ENCODE results near the gene STK38.
"Not testable (repeated sequence)": the region's sequence is repeated elsewhere in the genome, so short reads cannot be mapped to it uniquely, and the experiment has no call there.

STK38 gene

DNA sequence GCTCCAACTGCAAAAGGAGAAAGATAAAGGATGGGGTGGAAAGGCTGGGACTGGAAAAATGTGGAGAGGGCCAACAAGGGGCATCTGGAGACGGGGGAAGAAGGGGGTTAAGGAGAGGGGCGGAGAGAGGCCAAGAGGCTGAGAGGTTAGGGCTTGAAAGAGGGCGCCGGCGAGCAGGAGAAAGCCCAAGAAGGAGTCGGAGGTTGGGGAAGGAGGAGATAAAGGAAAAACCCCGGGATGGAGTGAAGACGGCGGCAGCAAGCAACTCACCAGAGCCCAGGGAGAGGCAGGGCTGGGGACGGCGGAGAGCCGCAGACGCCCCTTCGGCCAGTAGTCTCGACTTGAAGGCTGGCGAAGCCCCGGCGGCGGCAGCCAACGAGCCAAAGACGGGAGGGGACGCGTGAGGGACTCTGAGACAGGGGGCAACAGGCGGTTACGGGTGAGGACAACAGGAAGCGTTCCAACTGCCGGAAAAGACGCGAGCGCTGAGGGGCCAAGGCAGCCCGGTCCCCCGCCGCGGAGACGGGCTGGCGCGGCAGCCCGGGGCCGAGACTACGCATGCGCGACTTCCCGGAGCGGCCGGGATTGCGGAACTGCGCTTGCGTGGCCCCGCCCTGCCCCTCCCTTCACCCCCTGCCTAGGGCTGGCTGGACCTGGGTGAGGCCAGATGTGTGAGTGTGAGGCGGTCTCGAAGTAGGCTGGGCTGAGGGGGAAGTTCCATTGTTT, at the start of gene STK38:
STK38 (minus strand) TSS at position 560 of the 726 bp plus-strand sequence. CDS start 7,277 bp downstream, outside the sequence.
- Mint-ChIP-seq H3K27me3 (no peaks in the 10 kb centered on the region), H3K27ac (peak within 1 kb of the TSS; percentile 99), H3K4me1 (ENCODE audit: low read depth) (peaks cover 53% of the 10 kb centered on the region), H3K4me3 (peak within 1 kb of the TSS; percentile 99), H3K36me3 (ENCODE audit: low read depth) (peaks cover 12% of the 10 kb centered on the region), H3K9me3 (no peaks in the 10 kb centered on the region)

DNA sequence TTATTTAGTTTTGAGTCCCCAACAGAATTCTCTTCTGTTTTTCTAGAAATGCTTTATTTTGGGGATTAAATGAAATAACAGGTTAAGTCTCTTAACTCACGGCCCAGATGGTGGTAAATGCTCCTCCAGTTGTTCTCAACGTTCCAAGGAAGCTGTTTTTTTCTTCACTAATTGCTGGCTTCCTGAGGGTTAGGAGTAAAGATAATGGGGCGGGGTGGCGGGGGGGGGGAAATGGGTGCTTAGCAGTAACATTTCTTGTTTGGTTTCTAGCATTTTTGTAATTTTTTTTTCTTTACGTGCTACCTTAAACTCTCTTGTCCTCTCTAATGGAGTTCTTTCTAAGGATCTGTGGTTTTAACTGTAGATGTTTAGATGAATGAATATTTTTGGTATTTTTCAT, 49.1 kb upstream of the STK38 start:
- H3K27me3 Mint-ChIP-seq, result no peaks in the 10 kb centered on the region
- H3K4me3 Mint-ChIP-seq, result peak overlapping the region; percentile 96
- peaks cover 70% of the 10 kb centered on the region for H3K4me1 Mint-ChIP-seq (ENCODE audit: low read depth)
- H3K36me3 Mint-ChIP-seq (ENCODE audit: low read depth), result peaks cover 74% of the 10 kb centered on the region
- H3K27ac Mint-ChIP-seq, result peak overlapping the region; percentile 99
- H3K9me3 Mint-ChIP-seq, result no peaks in the 10 kb centered on the region

DNA sequence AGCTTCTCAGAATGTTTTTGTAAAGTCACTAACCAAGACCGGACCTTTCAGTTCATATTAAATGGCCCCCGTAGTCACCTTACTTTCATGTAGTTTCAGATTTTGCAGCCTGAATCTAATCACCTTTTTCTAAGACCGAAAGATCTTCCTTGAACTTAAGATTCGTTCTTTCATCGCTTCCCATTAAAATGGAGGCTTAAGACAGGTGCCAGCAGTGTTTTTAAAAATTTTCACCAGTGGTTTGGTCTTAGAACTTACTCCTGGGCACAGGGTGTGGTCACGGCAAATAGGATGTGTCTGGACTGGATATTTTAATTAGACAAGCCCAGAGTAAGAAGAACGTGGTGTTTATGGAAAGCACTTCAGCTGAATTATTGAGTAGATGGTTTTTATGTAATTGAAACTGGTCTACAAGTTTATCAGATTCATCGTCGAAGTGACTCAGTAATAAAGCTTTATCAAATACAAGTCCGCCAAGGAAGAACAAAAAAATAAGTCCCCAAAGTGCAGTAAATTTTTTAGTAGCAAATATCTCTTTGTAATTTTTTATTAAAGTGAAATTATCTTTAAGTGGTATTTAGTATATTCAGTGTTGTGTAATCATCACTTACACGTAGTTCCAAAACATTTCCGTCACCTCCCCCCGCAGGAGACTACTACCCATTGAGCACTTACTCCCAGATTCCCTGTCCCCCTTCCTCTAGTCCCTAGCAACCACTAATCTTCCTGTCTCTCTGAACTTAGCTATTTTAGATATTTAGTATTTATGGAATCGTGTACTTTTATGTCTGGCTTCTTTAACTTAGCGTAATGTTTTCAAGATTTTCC, 47.8 kb upstream of the STK38 start:
- H3K9me3 Mint-ChIP-seq, result no peaks in the 10 kb centered on the region
- H3K27me3 Mint-ChIP-seq, result no peaks in the 10 kb centered on the region
- peak overlapping the region; percentile 96 for H3K4me3 Mint-ChIP-seq
- H3K36me3 Mint-ChIP-seq (ENCODE audit: low read depth), result peaks cover 61% of the 10 kb centered on the region
- H3K4me1 Mint-ChIP-seq (ENCODE audit: low read depth), result peaks cover 61% of the 10 kb centered on the region
- H3K27ac Mint-ChIP-seq, result peak overlapping the region; percentile 99

DNA sequence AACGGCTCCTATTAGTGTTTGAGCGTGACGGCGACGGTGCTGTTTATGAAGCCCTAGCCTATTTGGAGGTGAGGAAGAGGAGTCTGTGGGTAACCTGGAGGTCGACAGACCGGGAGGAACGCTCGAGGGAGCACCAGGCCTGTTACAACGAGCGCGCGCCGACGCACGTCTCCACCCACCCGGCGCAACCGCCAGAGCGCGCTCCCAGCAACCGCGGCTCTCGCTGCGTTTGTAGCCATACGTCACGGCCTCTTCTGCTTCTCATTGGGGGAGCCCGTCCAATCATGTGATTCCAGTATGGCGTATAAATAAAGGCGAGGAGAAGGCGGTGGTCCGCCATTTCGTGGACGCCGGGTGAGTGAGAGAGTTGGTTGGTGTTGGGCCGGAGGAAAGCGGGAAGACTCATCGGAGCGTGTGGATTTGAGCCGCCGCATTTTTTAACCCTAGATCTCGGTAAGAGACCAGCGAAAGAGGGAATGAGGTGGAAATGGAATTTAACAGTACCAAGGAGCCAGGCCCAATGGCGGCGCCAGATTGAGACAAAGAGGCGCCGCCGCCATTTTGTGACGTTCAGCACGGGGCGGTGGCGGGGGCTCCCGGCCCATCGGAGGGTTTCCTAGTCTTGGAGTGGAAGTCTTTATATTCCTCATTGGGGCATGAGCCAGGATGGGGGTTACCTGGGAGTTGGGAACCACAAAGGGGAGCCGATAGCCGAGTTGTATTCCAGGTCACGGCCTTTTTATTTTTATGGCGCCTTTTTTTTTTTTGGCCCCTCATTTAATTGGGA, 46.9 kb upstream of the STK38 start, which contains the start of gene SRSF3:
SRSF3 (plus strand) TSS at position 334 of the 787 bp plus-strand sequence. CDS start 2,401 bp downstream, outside the sequence.
- H3K4me1 Mint-ChIP-seq (ENCODE audit: low read depth), result peaks cover 53% of the 10 kb centered on the region
- peak within 1 kb of the TSS; percentile 99 for H3K27ac Mint-ChIP-seq
- H3K27me3 Mint-ChIP-seq, result no peaks in the 10 kb centered on the region
- H3K36me3 Mint-ChIP-seq (ENCODE audit: low read depth), result peaks cover 53% of the 10 kb centered on the region
- H3K4me3 Mint-ChIP-seq, result peak within 1 kb of the TSS; percentile 96
- H3K9me3 Mint-ChIP-seq, result no peaks in the 10 kb centered on the region

DNA sequence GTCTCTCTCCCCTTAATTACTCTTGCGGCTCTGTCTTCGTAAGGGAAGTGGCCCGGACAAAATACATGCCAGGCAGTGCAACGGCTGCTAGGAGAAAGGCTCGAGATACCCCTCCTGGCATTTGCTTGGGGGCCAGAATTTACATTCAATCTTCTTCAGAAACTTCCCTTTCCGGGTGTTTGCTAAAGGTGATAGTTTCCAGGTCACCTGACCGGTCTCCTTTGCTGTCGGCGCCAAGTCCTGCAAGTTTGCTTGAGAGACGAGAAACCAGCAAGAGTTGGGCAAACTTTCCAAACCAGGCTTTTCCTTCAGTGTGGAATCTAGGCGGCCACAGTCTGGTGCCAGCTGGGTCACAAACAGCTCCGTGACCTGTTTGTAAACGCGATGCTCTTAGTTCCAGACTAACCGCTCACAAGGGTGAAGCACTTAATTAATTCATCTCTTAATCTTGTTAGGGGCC, 46.3 kb upstream of the STK38 start:
- Mint-ChIP-seq H3K27ac (peak overlapping the region; percentile 99), H3K27me3 (no peaks in the 10 kb centered on the region), H3K9me3 (no peaks in the 10 kb centered on the region), H3K36me3 (ENCODE audit: low read depth) (peaks cover 47% of the 10 kb centered on the region), H3K4me1 (ENCODE audit: low read depth) (peaks cover 47% of the 10 kb centered on the region), H3K4me3 (peak overlapping the region; percentile 96)

DNA sequence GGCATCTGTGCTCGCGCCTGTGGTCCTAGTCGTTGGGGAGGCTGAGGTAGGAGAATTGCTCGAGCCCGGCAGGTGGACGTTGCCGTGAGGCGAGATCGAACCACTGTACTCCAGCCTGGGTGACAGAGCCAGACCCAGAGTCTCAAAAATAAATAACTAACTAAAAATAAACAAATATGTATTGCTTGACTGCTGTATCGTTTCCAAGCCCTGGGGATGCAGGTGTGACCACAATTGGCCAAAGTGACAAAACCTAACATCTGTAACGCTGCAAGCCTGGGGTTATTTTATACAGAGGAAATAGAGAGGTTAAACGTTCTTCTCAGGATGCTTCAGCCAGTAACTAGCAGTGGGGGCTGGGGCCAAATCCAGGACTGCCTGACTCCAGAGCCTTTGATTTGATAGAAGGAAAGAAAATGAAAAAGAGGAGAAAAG, 45.0 kb upstream of the STK38 start:
- Mint-ChIP-seq H3K9me3 (no peaks in the 10 kb centered on the region), H3K4me1 (ENCODE audit: low read depth) (peaks cover 34% of the 10 kb centered on the region), H3K27me3 (no peaks in the 10 kb centered on the region), H3K27ac (peak overlapping the region; percentile 94), H3K36me3 (ENCODE audit: low read depth) (peaks cover 33% of the 10 kb centered on the region), H3K4me3 (peak overlapping the region; percentile 78)

DNA sequence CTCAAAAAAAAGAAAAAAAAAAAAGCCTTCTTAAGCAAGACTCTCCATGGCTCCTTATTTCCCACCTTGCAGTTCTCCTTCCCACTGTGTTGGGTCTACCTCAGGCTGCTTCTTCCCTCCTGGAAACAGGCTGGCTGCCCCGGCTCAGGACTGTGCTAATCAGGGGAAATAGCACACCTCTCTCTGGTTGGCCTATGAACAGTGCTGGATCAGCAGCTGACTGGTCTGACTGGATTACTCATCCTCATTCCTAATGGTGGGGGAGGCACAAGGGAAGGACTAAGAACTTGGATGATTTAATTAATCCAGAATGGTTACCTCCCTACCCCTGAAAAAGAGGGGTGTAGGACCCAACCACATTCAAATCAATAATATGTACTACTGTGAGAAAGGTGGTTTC, 43.0 kb upstream of the STK38 start:
- H3K9me3 Mint-ChIP-seq, result no peaks in the 10 kb centered on the region
- H3K36me3 Mint-ChIP-seq (ENCODE audit: low read depth), result peaks cover 13% of the 10 kb centered on the region
- no peak overlapping the region for H3K27ac Mint-ChIP-seq
- H3K4me1 Mint-ChIP-seq (ENCODE audit: low read depth), result peaks cover 30% of the 10 kb centered on the region
- no peaks in the 10 kb centered on the region for H3K27me3 Mint-ChIP-seq
- H3K4me3 Mint-ChIP-seq, result no peak overlapping the region

DNA sequence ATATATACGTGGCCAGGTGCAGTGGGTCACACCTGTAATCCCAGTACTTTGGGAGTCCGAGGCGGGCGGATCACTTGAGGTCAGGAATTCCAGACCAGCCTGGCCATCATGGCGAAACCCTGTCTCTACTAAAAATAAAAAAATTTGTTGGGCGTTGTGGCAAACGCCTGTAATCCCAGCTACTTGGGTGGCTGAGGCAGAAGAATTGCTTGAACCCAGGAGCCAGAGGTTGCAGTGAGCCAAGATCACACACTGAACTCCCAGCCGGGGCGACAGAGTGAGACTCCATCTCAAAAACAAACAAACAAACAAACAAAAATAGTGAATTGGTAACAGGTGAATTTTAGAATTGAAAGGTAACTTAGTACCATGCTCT, 41.7 kb upstream of the STK38 start:
- peaks cover 26% of the 10 kb centered on the region for H3K4me1 Mint-ChIP-seq (ENCODE audit: low read depth)
- H3K9me3 Mint-ChIP-seq; H3K27ac Mint-ChIP-seq; H3K4me3 Mint-ChIP-seq; H3K27me3 Mint-ChIP-seq; H3K36me3 Mint-ChIP-seq (ENCODE audit: low read depth): not testable (repeated sequence)

DNA sequence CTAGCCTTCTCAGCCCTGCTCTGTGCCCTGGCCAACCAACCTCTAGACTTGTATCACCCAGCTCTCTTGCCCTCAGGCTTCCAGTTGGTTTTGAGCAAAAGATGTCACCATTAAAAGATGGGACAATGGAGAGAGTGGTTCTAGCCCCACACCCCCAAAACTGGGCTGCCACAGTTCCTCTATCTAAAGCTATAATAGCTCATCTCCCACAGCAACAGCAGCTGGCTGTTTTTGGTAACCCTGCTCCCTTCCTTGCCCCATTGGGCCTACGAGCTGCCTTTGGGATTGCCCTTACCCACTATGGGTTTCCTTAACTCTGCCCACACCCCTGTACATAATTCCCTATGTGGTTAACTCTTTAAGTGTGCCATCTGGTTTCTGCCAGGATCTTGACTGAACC, 39.3 kb upstream of the STK38 start:
- Mint-ChIP-seq H3K36me3 (ENCODE audit: low read depth) (no peaks in the 10 kb centered on the region), H3K4me1 (ENCODE audit: low read depth) (peaks cover 7% of the 10 kb centered on the region), H3K9me3 (no peaks in the 10 kb centered on the region), H3K27ac (no peak overlapping the region), H3K4me3 (no peak overlapping the region), H3K27me3 (no peaks in the 10 kb centered on the region)

DNA sequence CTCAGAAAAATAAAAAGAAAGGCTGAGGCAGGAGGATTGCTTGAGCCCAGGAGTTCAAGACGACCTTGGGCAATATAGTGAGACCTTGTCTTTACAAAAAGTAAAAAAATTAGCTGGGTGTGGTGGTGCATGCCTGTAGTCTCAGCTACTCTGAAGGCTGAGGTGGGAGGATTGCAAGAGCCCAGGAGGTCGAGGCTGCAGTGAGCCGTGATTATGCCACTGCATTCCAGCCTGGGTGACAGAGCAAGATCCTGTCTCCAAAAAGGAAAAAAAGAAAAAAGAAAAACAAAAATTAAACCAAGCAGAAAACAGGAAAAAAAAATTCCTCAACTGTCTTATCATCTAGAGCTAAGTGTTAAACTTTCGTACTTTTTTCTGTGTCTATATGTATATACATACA, 34.4 kb upstream of the STK38 start:
- H3K27ac Mint-ChIP-seq, result no peak overlapping the region
- H3K9me3 Mint-ChIP-seq, result no peaks in the 10 kb centered on the region
- no peaks in the 10 kb centered on the region for H3K27me3 Mint-ChIP-seq
- H3K4me1 Mint-ChIP-seq (ENCODE audit: low read depth), result peaks cover 4% of the 10 kb centered on the region
- H3K36me3 Mint-ChIP-seq (ENCODE audit: low read depth), result no peaks in the 10 kb centered on the region
- H3K4me3 Mint-ChIP-seq, result no peak overlapping the region

DNA sequence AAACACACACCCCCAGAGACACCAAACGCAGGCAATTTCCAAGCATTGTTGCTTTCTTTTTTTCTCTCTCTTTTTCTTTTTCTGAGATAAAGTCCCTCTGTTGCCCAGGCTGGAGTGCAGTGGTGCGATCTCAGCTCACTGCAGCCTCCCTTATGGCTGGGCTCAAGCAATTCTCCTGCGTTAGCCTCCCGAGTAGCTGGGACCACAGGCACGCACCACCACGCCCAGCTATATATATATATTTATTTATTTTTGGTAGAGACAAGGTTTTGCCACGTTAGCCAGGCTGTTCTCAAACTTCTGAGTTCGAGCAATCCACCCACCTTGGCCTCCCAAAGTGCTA, 32.9 kb upstream of the STK38 start:
- H3K9me3 Mint-ChIP-seq, result no peaks in the 10 kb centered on the region
- H3K27ac Mint-ChIP-seq, result no peak overlapping the region
- H3K36me3 Mint-ChIP-seq (ENCODE audit: low read depth), result no peaks in the 10 kb centered on the region
- no peak overlapping the region for H3K4me3 Mint-ChIP-seq
- H3K4me1 Mint-ChIP-seq (ENCODE audit: low read depth), result peaks cover 4% of the 10 kb centered on the region
- no peaks in the 10 kb centered on the region for H3K27me3 Mint-ChIP-seq

DNA sequence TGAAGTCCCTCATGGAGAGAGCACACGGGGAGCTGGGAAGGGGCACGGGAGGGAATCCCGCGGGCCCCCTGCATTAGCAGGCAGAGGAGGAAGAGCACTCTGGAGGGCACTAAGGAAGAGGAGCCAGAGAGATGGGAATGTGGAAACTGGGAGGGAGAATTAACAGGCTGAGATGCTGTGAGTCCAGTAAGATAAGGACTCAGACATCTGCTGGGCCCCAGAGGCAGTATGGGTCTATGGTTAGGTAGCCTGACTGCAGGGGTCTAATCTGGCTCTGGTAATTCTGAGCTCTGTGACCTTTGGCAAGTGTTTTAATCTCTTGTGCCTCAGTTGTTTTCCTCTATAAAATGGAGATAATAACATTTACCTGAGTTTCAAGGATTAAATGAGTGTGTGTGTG, 31.2 kb upstream of the STK38 start:
- peaks cover 4% of the 10 kb centered on the region for H3K4me1 Mint-ChIP-seq (ENCODE audit: low read depth)
- no peaks in the 10 kb centered on the region for H3K27me3 Mint-ChIP-seq
- H3K36me3 Mint-ChIP-seq (ENCODE audit: low read depth), result no peaks in the 10 kb centered on the region
- peak overlapping the region; percentile 6 for H3K27ac Mint-ChIP-seq
- no peaks in the 10 kb centered on the region for H3K9me3 Mint-ChIP-seq
- no peak overlapping the region for H3K4me3 Mint-ChIP-seq

DNA sequence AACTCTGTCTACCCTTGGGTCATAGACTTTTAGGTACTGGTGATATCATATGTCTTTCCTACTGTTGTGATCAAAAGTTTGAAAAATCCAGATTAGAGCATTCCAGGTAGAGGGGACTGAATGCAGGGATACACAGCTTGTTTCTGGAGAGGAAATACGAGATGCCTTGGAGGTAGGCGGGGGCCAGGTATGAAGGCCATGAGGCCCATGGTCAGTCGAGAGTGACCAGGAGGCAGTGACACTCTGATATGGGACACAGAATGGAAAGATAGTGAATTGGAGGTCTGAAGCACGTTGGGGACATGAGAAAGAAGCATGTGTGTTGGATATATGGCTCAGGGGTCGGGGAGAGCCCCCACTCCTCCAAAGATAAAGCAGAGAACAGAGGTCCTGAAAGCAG, 30.8 kb upstream of the STK38 start:
- H3K27me3 Mint-ChIP-seq, result no peaks in the 10 kb centered on the region
- H3K9me3 Mint-ChIP-seq, result no peaks in the 10 kb centered on the region
- no peak overlapping the region for H3K27ac Mint-ChIP-seq

DNA sequence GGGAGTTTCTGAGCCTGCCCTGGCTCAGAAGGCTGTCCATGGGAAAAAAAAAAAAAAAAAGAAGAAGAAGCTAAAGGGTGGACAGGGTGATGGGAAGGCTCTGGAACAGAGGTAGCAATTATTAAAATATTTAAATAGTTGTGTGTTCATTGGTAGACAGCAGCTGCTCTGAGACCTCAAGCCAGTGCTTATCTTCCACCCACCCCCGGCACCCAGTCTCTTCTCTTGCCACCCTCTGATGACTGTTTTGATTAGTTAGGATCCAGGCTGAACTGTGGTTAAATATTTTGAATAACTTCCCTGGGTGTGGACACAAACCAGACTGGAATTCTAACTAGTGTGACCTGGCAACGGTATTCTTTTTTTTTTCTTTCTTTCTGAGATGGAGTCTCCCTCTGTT, 30.0 kb upstream of the STK38 start:
- peaks cover 4% of the 10 kb centered on the region for H3K4me1 Mint-ChIP-seq (ENCODE audit: low read depth)
- H3K27me3 Mint-ChIP-seq, result no peaks in the 10 kb centered on the region
- H3K4me3 Mint-ChIP-seq, result no peak overlapping the region
- no peak overlapping the region for H3K27ac Mint-ChIP-seq
- no peaks in the 10 kb centered on the region for H3K9me3 Mint-ChIP-seq
- no peaks in the 10 kb centered on the region for H3K36me3 Mint-ChIP-seq (ENCODE audit: low read depth)

More for the DNA sequence above, 30.8 kb upstream of the STK38 start:
- Mint-ChIP-seq H3K4me1 (ENCODE audit: low read depth) (peaks cover 4% of the 10 kb centered on the region), H3K4me3 (no peak overlapping the region), H3K36me3 (ENCODE audit: low read depth) (no peaks in the 10 kb centered on the region)

DNA sequence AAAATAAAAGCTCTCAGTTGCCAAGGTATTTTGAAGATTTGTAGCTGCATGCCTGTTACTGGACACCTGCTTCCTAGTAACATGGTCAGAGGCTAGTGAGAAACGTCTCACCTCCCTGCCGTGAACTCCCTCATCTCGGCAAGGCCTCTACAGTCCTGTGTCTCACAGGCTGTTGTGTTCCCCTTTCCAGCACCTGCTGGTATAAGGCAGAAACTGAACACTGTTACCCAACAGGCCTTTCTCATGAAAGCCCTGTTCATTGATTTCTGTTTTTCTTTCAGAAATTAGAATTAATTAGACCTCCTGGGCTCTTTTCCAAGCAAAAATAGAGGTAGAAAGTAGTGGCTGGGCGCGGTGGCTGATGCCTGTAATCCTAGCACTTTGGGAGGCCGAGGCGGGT, 29.3 kb upstream of the STK38 start:
- H3K27me3 Mint-ChIP-seq, result no peaks in the 10 kb centered on the region
- no peaks in the 10 kb centered on the region for H3K9me3 Mint-ChIP-seq
- no peak overlapping the region for H3K4me3 Mint-ChIP-seq
- H3K4me1 Mint-ChIP-seq (ENCODE audit: low read depth), result peaks cover 4% of the 10 kb centered on the region
- H3K27ac Mint-ChIP-seq, result no peak overlapping the region
- H3K36me3 Mint-ChIP-seq (ENCODE audit: low read depth), result no peaks in the 10 kb centered on the region
